ENCODE data around the gene SYNGR2. TPM values are rescaled to one million over a fixed set of nuclear protein-coding genes. Genes with fewer than 3 reads are reported as not detected.

The SYNGR2 gene
- total and polyA plus RNA-seq, 2 of the 8 experiments (the other 6 are each of a cell fraction or from before 2014, with no cell fraction given), result 50.0 to 139 TPM

DNA sequence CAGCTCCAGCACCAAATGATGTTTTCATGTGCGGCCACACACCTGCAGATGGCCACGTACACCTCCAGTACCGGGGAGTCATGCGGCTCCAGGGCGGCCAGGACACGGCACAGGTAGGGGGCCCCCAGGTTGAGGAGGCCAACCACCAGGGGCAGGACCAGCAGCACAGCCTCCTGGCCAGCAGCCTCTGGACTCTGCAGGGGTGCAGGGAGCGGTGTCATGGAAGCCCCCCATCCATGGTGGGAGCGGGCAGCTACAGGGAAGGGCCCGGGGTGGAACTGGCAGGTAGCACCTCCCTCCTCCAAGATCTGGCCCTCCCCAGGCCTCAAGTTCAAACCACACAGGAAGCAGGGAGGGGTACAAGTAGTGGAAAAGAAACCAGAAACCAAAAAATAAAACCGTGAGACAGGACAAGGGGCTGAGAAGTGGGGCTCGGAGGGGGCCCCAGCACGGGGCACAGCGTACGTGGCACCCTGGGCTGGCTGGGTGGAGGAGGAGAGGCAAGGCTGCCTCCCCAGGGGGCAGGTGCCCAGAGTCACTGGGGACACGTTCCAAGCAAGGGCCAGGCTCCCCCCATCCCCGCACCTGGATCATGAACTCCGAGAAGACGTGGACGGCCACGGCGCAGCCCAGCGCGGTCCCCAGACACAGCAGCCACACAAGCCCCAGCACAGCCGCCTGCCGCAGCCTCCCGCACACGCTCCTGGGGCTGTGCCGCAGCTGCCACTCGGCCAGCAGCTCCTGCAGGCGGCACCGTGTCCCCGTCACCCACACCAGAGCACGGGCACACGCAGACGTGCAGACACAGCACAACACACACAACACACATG, 47.2 kb upstream of the SYNGR2 start:
- H3K4ac ChIP-seq (replicated peaks; ENCODE audit: insufficient read length, low read depth, low read length), result no peak overlapping the region
- H3K23me2 ChIP-seq (ENCODE audit: low read depth, low read length), result peaks cover 7% of the 10 kb centered on the region; the same call in 1 of the 2 replicates
- no peak overlapping the region for H3K23ac ChIP-seq (ENCODE audit: insufficient read length)
- H3K4me1 ChIP-seq (replicated peaks in 1 of 4; ENCODE audit: control insufficient read depth in 3 of 4, insufficient read depth in 4 of 4, low read length in 3 of 4), result peaks cover 0 to under 1% (median under 1%) of the 10 kb centered on the region in 4 experiments; a peak in 6 of 7 replicates
- peaks cover 3% of the 10 kb centered on the region for H3K79me1 ChIP-seq (ENCODE audit: low read depth, low read length)
- no peak overlapping the region for H3K4me2 ChIP-seq (ENCODE audit: insufficient read depth in 1 of 2, low read depth in 2 of 2, low read length in 2 of 2)
- H3K56ac ChIP-seq (replicated peaks; ENCODE audit: insufficient read length, low read depth, low read length), result no peak overlapping the region
- POLR2A ChIA-PET (ENCODE audit: partially characterized antibody), result interaction anchor here (1.2 to 1.9 kb wide), 2 partner anchors 10 to 14 kb away, joined by 4 to 5 read pairs; partner anchors contain the start of gene TMC8
- H3K14ac ChIP-seq (ENCODE audit: insufficient read length), result no peak overlapping the region
- no peaks in the 10 kb centered on the region for H3K27me3 ChIP-seq (replicated peaks in 1 of 4; ENCODE audit: control insufficient read depth in 3 of 4, extremely low read depth in 1 of 4, insufficient read depth in 3 of 4, low read length in 3 of 4)
- DNase-seq (ENCODE audit: low read depth in 1 of 2, low spot score in 2 of 2) (no peak), FAIRE-seq (no peak)
- H4K91ac ChIP-seq (replicated peaks; ENCODE audit: insufficient read length, low read length), result no peak overlapping the region
- no peak overlapping the region for H2BK5ac ChIP-seq (ENCODE audit: low read depth, low read length)
- no peak overlapping the region for H2AFZ ChIP-seq (ENCODE audit: low read length)
- peak overlapping the region; percentile 68; the same call in 1 of the 2 replicates for H4K8ac ChIP-seq (ENCODE audit: extremely low read depth, insufficient read depth, low read length)
- no peak overlapping the region for H3K9ac ChIP-seq (replicated peaks in 1 of 4; ENCODE audit: extremely low read depth in 1 of 4, low read depth in 3 of 4, low read length in 3 of 4)
- H2BK12ac ChIP-seq (ENCODE audit: low read depth, low read length), result no peak overlapping the region
- H4K20me1 ChIP-seq (replicated peaks in 1 of 2; ENCODE audit: control insufficient read depth in 1 of 2, insufficient read depth in 2 of 2, low read length in 2 of 2), result peaks cover 2 to 23% of the 10 kb centered on the region in 2 experiments
- no peaks in the 10 kb centered on the region for H3K9me3 ChIP-seq (ENCODE audit: insufficient read depth in 2 of 2, low read depth in 1 of 2, low read length in 1 of 2)
- H4K5ac ChIP-seq (ENCODE audit: insufficient read length, low read depth, low read length), result no peak overlapping the region
- WGBS, 2 experiments (ENCODE audit: extremely low coverage in 1 of 2, insufficient coverage in 1 of 2, insufficient read length in 1 of 2, insufficient replicate concordance in 2 of 2, low coverage in 1 of 2, low lambda C conversion rate in 2 of 2, missing lambda C conversion rate in 1 of 2), result 94% methylated on average over 34 of the region's 35 CpGs; no CpG with 5 or more reads in 1 of the 2 experiments
- no peak overlapping the region for H2AK5ac ChIP-seq (ENCODE audit: low read depth, low read length)
- no peak overlapping the region for H2BK120ac ChIP-seq (replicated peaks; ENCODE audit: low read depth, low read length)
- CTCF ChIA-PET (ENCODE audit: partially characterized antibody), result interaction anchor here (1.3 to 11.4 kb wide), 2 partner anchors 16 to 55 kb away, joined by 4 to 122 read pairs; no protein-coding TSS in a partner anchor
- no peak overlapping the region for H2BK20ac ChIP-seq (ENCODE audit: low read length)
- H3K36me3 ChIP-seq (ENCODE audit: control insufficient read depth in 2 of 4, insufficient read depth in 4 of 4, low read length in 3 of 4), result peaks cover 2 to 32% (median 13%) of the 10 kb centered on the region in 4 experiments; a peak in 5 of 8 replicates
- no peaks in the 10 kb centered on the region for H3K79me2 ChIP-seq (ENCODE audit: control insufficient read depth in 1 of 2, insufficient read depth in 2 of 2, low read length in 2 of 2)
- H3K4me3 ChIP-seq (ENCODE audit: extremely low read depth in 1 of 4, insufficient read depth in 2 of 4, low read depth in 3 of 4, low read length in 4 of 4), result no peak overlapping the region
- H2BK15ac ChIP-seq (ENCODE audit: low read length), result no peak overlapping the region
- no peak overlapping the region for H3K18ac ChIP-seq (ENCODE audit: extremely low read depth, low read length)
- no peak overlapping the region for H3K27ac ChIP-seq (ENCODE audit: low read depth, low read length)
- TF ChIP-seq GABPA (IDR thresholded peaks at IDR 0.05; ENCODE audit: borderline replicate concordance, insufficient read depth, low read length) (no peak), BACH1 (IDR thresholded peaks at IDR 0.05; ENCODE audit: low read length) (no peak), SP4 (IDR thresholded peaks at IDR 0.05; ENCODE audit: low read length) (no peak), CEBPB (IDR thresholded peaks at IDR 0.05; ENCODE audit: low read depth, low read length) (no peak), EP300 (IDR thresholded peaks at IDR 0.05; ENCODE audit: borderline replicate concordance in 1 of 2, low read depth in 2 of 2, low read length in 2 of 2) (no peak), POU5F1 (IDR thresholded peaks at IDR 0.05; ENCODE audit: low read depth, low read length) (no peak), EGR1 (IDR thresholded peaks at IDR 0.05; ENCODE audit: borderline replicate concordance, low read depth, low read length) (no peak), KDM1A (IDR thresholded peaks at IDR 0.05; ENCODE audit: borderline replicate concordance, low read length) (no peak), POLR2A (IDR thresholded peaks at IDR 0.05; ENCODE audit: control extremely low read depth in 1 of 2, low read depth in 2 of 2, low read length in 2 of 2) (no peak)
- TF ChIP-seq, protein P1, sequence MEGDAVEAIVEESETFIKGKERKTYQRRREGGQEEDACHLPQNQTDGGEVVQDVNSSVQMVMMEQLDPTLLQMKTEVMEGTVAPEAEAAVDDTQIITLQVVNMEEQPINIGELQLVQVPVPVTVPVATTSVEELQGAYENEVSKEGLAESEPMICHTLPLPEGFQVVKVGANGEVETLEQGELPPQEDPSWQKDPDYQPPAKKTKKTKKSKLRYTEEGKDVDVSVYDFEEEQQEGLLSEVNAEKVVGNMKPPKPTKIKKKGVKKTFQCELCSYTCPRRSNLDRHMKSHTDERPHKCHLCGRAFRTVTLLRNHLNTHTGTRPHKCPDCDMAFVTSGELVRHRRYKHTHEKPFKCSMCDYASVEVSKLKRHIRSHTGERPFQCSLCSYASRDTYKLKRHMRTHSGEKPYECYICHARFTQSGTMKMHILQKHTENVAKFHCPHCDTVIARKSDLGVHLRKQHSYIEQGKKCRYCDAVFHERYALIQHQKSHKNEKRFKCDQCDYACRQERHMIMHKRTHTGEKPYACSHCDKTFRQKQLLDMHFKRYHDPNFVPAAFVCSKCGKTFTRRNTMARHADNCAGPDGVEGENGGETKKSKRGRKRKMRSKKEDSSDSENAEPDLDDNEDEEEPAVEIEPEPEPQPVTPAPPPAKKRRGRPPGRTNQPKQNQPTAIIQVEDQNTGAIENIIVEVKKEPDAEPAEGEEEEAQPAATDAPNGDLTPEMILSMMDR (IDR thresholded peaks at IDR 0.05; ENCODE audit: control extremely low read depth in 1 of 3, insufficient read depth in 1 of 3, low read depth in 1 of 3, low read length in 3 of 3), result no peak

Data from H1 (cell line).